SU-DHL-6 (cell line): Measurements from ENCODE around the gene CAMKK2.

Source experiments
- CTCF ChIP-seq: fragments of 200-600 bp; sonication (generic); IDR thresholded peaks from one replicate; pipeline ENCODE4 v1.5.1; 2017; ENCODE audit warnings: antibody characterized with exemption, mild to moderate bottlenecking, low read length, moderate library complexity; ENCODE audit not compliant: insufficient read depth, poor library complexity, severe bottlenecking
- EZH2phosphoT487 ChIP-seq: fragments of 200-600 bp; sonication (generic), shearing (Covaris generic); conservative IDR thresholded peaks from 2 replicates; pipeline ENCODE4 v1.6.1; 2018; ENCODE audit warnings: mild to moderate bottlenecking, antibody characterized with exemption, low read length, moderate library complexity, mixed read lengths

GRCh38 chr12:121290410-121290809 lies 6.1 kb downstream of the CAMKK2 start:
- TF ChIP-seq CTCF (no peak), EZH2phosphoT487 (no peak)
